ENCODE results near the gene EPHA6.

- TF ChIP-seq CTCF (IDR thresholded peaks at IDR 0.05) = no peak
- no peak for TF ChIP-seq POLR2A (IDR thresholded peaks at IDR 0.05)
Observed at GRCh38 chr3:97673357-97673997, 859.1 kb downstream of the EPHA6 start.
